GM23338 (cell line): ENCODE data around the gene PGBD5. TPM values are rescaled to one million over a fixed set of nuclear protein-coding genes. Genes with fewer than 3 reads are reported as not detected.

Experiments
- ATAC-seq: fragments of 200-7000 bp; cut with Tn5 transposase; 3 replicates; pipeline ENCODE4 v1.9.1; 2020
- DNase-seq: peaks from one replicate; pipeline ENCODE4 v3.0.0-alpha.2; 2015; ENCODE audit warnings: low spot score
- H2AFZ ChIP-seq: fragments of 200-600 bp; sonication (generic); 2 replicates; pipeline ENCODE4 v1.8.0; 2016; ENCODE audit warnings: antibody characterized with exemption, mild to moderate bottlenecking, moderate library complexity
- H3F3A ChIP-seq: fragments of 200-600 bp; sonication (generic); replicated peaks from 2 replicates; pipeline ENCODE4 v1.8.0; 2017; ENCODE audit warnings: antibody characterized with exemption, mixed run types, low read depth
- H3K27ac ChIP-seq: fragments of 200-600 bp; sonication (generic); 2 replicates; pipeline ENCODE4 v1.6.1; 2016; ENCODE audit warnings: low read depth
- H3K27me3 ChIP-seq: fragments of 200-600 bp; sonication (generic); 2 replicates; pipeline ENCODE4 v1.8.0; 2016; ENCODE audit warnings: mild to moderate bottlenecking, mixed run types, moderate library complexity; ENCODE audit not compliant: insufficient read depth
- H3K36me3 ChIP-seq: fragments of 200-600 bp; sonication (generic); 2 replicates; pipeline ENCODE4 v1.8.0; 2016; ENCODE audit warnings: mild to moderate bottlenecking; ENCODE audit not compliant: insufficient read depth
- H3K4me1 ChIP-seq: fragments of 200-600 bp; sonication (generic); 2 replicates; pipeline ENCODE4 v1.8.0; 2016; ENCODE audit warnings: mild to moderate bottlenecking, moderate library complexity; ENCODE audit not compliant: insufficient read depth
- H3K4me2 ChIP-seq: fragments of 200-600 bp; sonication (generic); 2 replicates; pipeline ENCODE4 v1.7.1; 2017; ENCODE audit warnings: mixed run types
- H3K4me3 ChIP-seq: fragments of 200-600 bp; sonication (generic); 2 replicates; pipeline ENCODE4 v1.6.1; 2016; ENCODE audit warnings: mixed run types
- H3K79me2 ChIP-seq: fragments of 200-600 bp; sonication (generic); replicated peaks from 2 replicates; pipeline ENCODE4 v1.8.0; 2017; ENCODE audit warnings: mild to moderate bottlenecking; ENCODE audit not compliant: insufficient read depth
- H3K9me2 ChIP-seq: fragments of 200-600 bp; sonication (generic); 2 replicates; pipeline ENCODE4 v1.8.0; 2017; ENCODE audit not compliant: insufficient read depth
- H4K20me1 ChIP-seq: fragments of 200-600 bp; sonication (generic); replicated peaks from 2 replicates; pipeline ENCODE4 v1.8.0; 2017; ENCODE audit warnings: mild to moderate bottlenecking; ENCODE audit not compliant: insufficient read depth
- H3K27ac Mint-ChIP-seq: 2 replicates; pipeline ENCODE4 v1.8.0; 2020; ENCODE audit warnings: inconsistent platforms, mild to moderate bottlenecking, moderate library complexity, mixed read lengths
- H3K27me3 Mint-ChIP-seq: 3 replicates; pipeline ENCODE4 v1.8.0; 2022; ENCODE audit warnings: low read depth, mild to moderate bottlenecking, moderate library complexity, mixed read lengths, inconsistent platforms; ENCODE audit not compliant: insufficient read depth, poor library complexity
- H3K36me3 Mint-ChIP-seq: 3 replicates; pipeline ENCODE4 v1.8.0; 2021; ENCODE audit warnings: low read depth, mild to moderate bottlenecking, inconsistent platforms, moderate library complexity, mixed read lengths
- H3K4me1 Mint-ChIP-seq: 3 replicates; pipeline ENCODE4 v1.8.0; 2020; ENCODE audit warnings: mild to moderate bottlenecking, inconsistent platforms, mixed read lengths
- H3K4me3 Mint-ChIP-seq: 3 replicates; pipeline ENCODE4 v1.8.0; 2021; ENCODE audit warnings: moderate library complexity, mild to moderate bottlenecking, inconsistent platforms, mixed read lengths
- H3K9me3 Mint-ChIP-seq: 3 replicates; pipeline ENCODE4 v1.8.0; 2020; ENCODE audit warnings: moderate library complexity, mild to moderate bottlenecking, inconsistent platforms, mixed read lengths
- CREB1 ChIP-seq: fragments of 250-450 bp; sonication (Bioruptor Pico); IDR thresholded peaks from 2 replicates; pipeline ENCODE4 v1.5.0; 2020; ENCODE audit warnings: low read depth, mild to moderate bottlenecking, moderate library complexity
- CTCF ChIP-seq, 2 experiments: fragments of 200-600 bp in 1 of 2; sonication (generic) in 1 of 2; conservative IDR thresholded peaks; 2 replicates each; pipeline versions ENCODE4 v1.5.1 to v1.6.1; 2016 to 2017; ENCODE audit warnings: antibody characterized with exemption in 2 of 2, low read depth in 2 of 2, mild to moderate bottlenecking in 2 of 2, moderate library complexity in 1 of 2
- ETS1 ChIP-seq: IDR thresholded peaks from 2 replicates; pipeline ENCODE4 v1.6.1; 2016; ENCODE audit warnings: antibody characterized with exemption
- EZH2 ChIP-seq: fragments of 200-600 bp; sonication (generic); IDR thresholded peaks from one replicate; pipeline ENCODE4 v1.8.0; 2017; ENCODE audit warnings: antibody characterized with exemption, mild to moderate bottlenecking, low read depth; ENCODE audit not compliant: unreplicated experiment
- EZH2phosphoT487 ChIP-seq: fragments of 200-600 bp; sonication (generic); IDR thresholded peaks from one replicate; pipeline ENCODE4 v1.8.1; 2018; ENCODE audit warnings: antibody characterized with exemption; ENCODE audit not compliant: unreplicated experiment
- JUNB ChIP-seq: IDR thresholded peaks from one replicate; pipeline ENCODE4 v1.6.1; 2016; ENCODE audit warnings: antibody characterized with exemption; ENCODE audit not compliant: unreplicated experiment
- NANOG ChIP-seq: IDR thresholded peaks from 2 replicates; pipeline ENCODE4 v1.6.1; 2016; ENCODE audit warnings: antibody characterized with exemption, borderline replicate concordance
- POLR2AphosphoS5 ChIP-seq: IDR thresholded peaks from 2 replicates; pipeline ENCODE4 v1.6.1; 2016; ENCODE audit warnings: antibody characterized with exemption, low read depth
- REST ChIP-seq: IDR thresholded peaks from one replicate; pipeline ENCODE4 v1.6.1; 2018; ENCODE audit warnings: antibody characterized with exemption; ENCODE audit not compliant: unreplicated experiment
- STAT1 ChIP-seq: IDR thresholded peaks from one replicate; pipeline ENCODE4 v1.6.1; 2016; ENCODE audit warnings: antibody characterized with exemption; ENCODE audit not compliant: unreplicated experiment
- ZNF114 ChIP-seq: fragments of 250-450 bp; sonication (Bioruptor Pico); IDR thresholded peaks from 2 replicates; pipeline ENCODE4 v1.5.0; 2020; ENCODE audit warnings: mild to moderate bottlenecking, moderate library complexity
- ZNF331 ChIP-seq: fragments of 250-450 bp; sonication (Bioruptor Pico); IDR thresholded peaks from 2 replicates; pipeline ENCODE4 v1.5.0; 2020; ENCODE audit warnings: low read depth, mild to moderate bottlenecking, moderate library complexity
- ZNF462 ChIP-seq: fragments of 250-450 bp; sonication (Bioruptor Pico); IDR thresholded peaks from 2 replicates; pipeline ENCODE4 v1.5.0; 2020; ENCODE audit warnings: mild to moderate bottlenecking, moderate library complexity
- polyA plus RNA-seq: library from polyadenylated mRNA; unstranded; fragments of >200 nt; fragmentation: Nextera tagmentation; extraction: Ambion mirVana; gene quantifications from 2 replicates; pipeline ENCODE4 v1.2.1, GENCODE V29; 2016
- total RNA-seq: library from RNA; depleted of rRNA; stranded (reverse); fragments of >200 nt; shearing (Covaris generic); gene quantifications from 2 replicates; pipeline ENCODE4 v1.2.3, GENCODE V29; 2014

The PGBD5 gene
- total and polyA plus RNA-seq, 2 experiments from 2014 or later, result 3.4 to 16.6 TPM

GRCh38 chr1:230377324-230377723 is 48.8 kb downstream of the PGBD5 start:
- Histone ChIP-seq H4K20me1 (peaks cover 4% of the 10 kb centered on the region; the same call in 1 of the 2 replicates), H3K4me3 (no peak overlapping the region), H2AFZ (no peak overlapping the region), H3K79me2 (peaks cover 22% of the 10 kb centered on the region), H3F3A (no peaks in the 10 kb centered on the region), H3K36me3 (0 out of 2 replicates have a peak, but pooled peaks cover 4% of the 10 kb centered on the region), H3K9me2 (0 out of 2 replicates have a peak, but pooled peaks cover 3% of the 10 kb centered on the region), H3K27ac (no peak overlapping the region), H3K27me3 (no peaks in the 10 kb centered on the region), H3K4me2 (no peak overlapping the region), H3K4me1 (peaks cover 17% of the 10 kb centered on the region)
- Mint-ChIP-seq H3K27ac (no peak overlapping the region), H3K4me3 (no peak overlapping the region), H3K36me3 (peaks cover 22% of the 10 kb centered on the region), H3K4me1 (peaks cover 42% of the 10 kb centered on the region), H3K9me3 (peaks cover 12% of the 10 kb centered on the region), H3K27me3 (no peaks in the 10 kb centered on the region)
- ATAC-seq (no peak), DNase-seq (no peak)
- TF ChIP-seq JUNB (no peak), CTCF (conservative IDR thresholded peaks at IDR 0.05; ENCODE audit: low read depth in 2 of 2) (no peak), ZNF331 (CRISPR knock-in tag) (no peak), NANOG (no peak), EZH2 (no peak), ETS1 (no peak), CREB1 (CRISPR knock-in tag) (no peak), ZNF462 (no peak), POLR2AphosphoS5 (no peak), ZNF114 (CRISPR knock-in tag) (no peak), EZH2phosphoT487 (no peak), STAT1 (no peak), REST (no peak)
